Prostate gland (tissue), 2 donors: ENCODE measurements around the gene NEK2.

Experiments
- POLR2A ChIP-seq: fragments of 450-650 bp; IDR thresholded peaks from one replicate; pipeline ENCODE4 v1.6.1; 2016; ENCODE audit warnings: antibody characterized with exemption, mild to moderate bottlenecking
- POLR2AphosphoS5 ChIP-seq: sonication (generic); formaldehyde crosslinking; IDR thresholded peaks from one replicate; pipeline ENCODE4 v1.6.1; 2017; ENCODE audit warnings: antibody characterized with exemption
- TF ChIP-seq, protein P1 (sequence below), 4 experiments: fragments of 200-600 bp in 2 of 4; fragments of 450-650 bp in 2 of 4; sonication (generic) in 2 of 4; IDR thresholded peaks; 1 replicate in 3 of 4; 2 replicates in 1 of 4; pipeline ENCODE4 v1.5.1; 2016 to 2019; ENCODE audit warnings: antibody characterized with exemption in 4 of 4, mild to moderate bottlenecking in 2 of 4, moderate library complexity in 2 of 4

DNA sequence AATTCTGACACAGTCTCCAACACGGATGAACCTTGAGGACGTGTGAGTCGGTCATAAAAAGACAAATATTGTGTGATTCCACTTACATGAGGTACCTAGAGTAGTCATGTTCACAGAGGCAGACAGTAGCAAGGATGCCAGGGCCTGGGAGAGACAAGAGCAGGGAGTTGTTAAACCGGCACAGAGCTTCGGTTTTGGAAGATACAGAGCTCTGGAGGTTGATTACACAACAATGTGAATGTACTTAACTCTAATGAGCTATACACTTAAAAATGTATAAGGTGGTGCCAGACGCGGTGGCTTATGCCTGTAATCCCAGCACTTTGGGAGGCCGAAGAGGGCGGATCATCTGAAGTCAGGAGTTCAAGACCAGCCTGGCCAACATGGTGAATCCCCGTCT is 37.8 kb upstream of the NEK2 start:
- TF ChIP-seq, protein P1, sequence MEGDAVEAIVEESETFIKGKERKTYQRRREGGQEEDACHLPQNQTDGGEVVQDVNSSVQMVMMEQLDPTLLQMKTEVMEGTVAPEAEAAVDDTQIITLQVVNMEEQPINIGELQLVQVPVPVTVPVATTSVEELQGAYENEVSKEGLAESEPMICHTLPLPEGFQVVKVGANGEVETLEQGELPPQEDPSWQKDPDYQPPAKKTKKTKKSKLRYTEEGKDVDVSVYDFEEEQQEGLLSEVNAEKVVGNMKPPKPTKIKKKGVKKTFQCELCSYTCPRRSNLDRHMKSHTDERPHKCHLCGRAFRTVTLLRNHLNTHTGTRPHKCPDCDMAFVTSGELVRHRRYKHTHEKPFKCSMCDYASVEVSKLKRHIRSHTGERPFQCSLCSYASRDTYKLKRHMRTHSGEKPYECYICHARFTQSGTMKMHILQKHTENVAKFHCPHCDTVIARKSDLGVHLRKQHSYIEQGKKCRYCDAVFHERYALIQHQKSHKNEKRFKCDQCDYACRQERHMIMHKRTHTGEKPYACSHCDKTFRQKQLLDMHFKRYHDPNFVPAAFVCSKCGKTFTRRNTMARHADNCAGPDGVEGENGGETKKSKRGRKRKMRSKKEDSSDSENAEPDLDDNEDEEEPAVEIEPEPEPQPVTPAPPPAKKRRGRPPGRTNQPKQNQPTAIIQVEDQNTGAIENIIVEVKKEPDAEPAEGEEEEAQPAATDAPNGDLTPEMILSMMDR (IDR thresholded peaks at IDR 0.05) = no peak
- TF ChIP-seq POLR2A (no peak), POLR2AphosphoS5 (no peak)
